Stimulated activated CD4-positive, alpha-beta T cell treated with anti-CD3 and anti-CD28 coated beads, TNF-alpha, amount 100 ng/mL, for 4 hours (primary cell): ENCODE measurements around the gene CSAD.
"Not testable (repeated sequence)": the region's sequence is repeated elsewhere in the genome, so short reads cannot be mapped to it uniquely, and the experiment has no call there.

Experiments used
- DNase-seq, 3 experiments: peaks; one replicate each; pipeline ENCODE4 v3.0.0-alpha.2; 2020; ENCODE audit warnings: low read depth in 3 of 3

Gene CSAD

GRCh38 chr12:53147653-53148052 is 33.1 kb downstream of the CSAD start:
- DNase-seq: no peak

GRCh38 chr12:53147181-53147580 is 33.5 kb downstream of the CSAD start:
- DNase-seq: no peak

- DNase-seq: no peak
Measured at GRCh38 chr12:53145383-53146260, 35.1 kb downstream of the CSAD start.

GRCh38 chr12:53143355-53143754 is 37.4 kb downstream of the CSAD start:
- DNase-seq: no peak

GRCh38 chr12:53133722-53134121 is 47.0 kb downstream of the CSAD start:
- no peak for DNase-seq

- DNase-seq: no peak
Measured at GRCh38 chr12:53131844-53132243, 48.9 kb downstream of the CSAD start.

GRCh38 chr12:53128780-53129569 is 51.8 kb downstream of the CSAD start:
- DNase-seq: no peak

- DNase-seq: no peak
Measured at GRCh38 chr12:53127169-53127568, 53.6 kb downstream of the CSAD start.

GRCh38 chr12:53124352-53124723 is 56.4 kb downstream of the CSAD start:
- DNase-seq: no peak

- no peak for DNase-seq
Measured at GRCh38 chr12:53123578-53124351, 57.0 kb downstream of the CSAD start.

GRCh38 chr12:53122961-53123468 is 57.7 kb downstream of the CSAD start:
- DNase-seq: no peak

- DNase-seq: no peak
Measured at GRCh38 chr12:53120685-53121525, 59.8 kb downstream of the CSAD start.

- DNase-seq: no peak
Measured at GRCh38 chr12:53118751-53119300, 61.9 kb downstream of the CSAD start.

GRCh38 chr12:53115891-53116648 is 64.7 kb downstream of the CSAD start:
- DNase-seq: no peak

GRCh38 chr12:53115112-53115890 is 65.4 kb downstream of the CSAD start:
- DNase-seq: no peak

- no peak for DNase-seq
Measured at GRCh38 chr12:53113951-53114350, 66.8 kb downstream of the CSAD start.

GRCh38 chr12:53113136-53113705 is 67.5 kb downstream of the CSAD start:
- no peak for DNase-seq

- DNase-seq: not testable (repeated sequence)
Measured at GRCh38 chr12:53112431-53112830, 68.3 kb downstream of the CSAD start.
